ENCODE measurements around the gene KCNJ15. TPM values are rescaled to one million over a fixed set of nuclear protein-coding genes. Genes with fewer than 3 reads are reported as not detected.

Gene KCNJ15
- polyA plus RNA-seq, 1 donor from 2014 or later, result not detected

DNA sequence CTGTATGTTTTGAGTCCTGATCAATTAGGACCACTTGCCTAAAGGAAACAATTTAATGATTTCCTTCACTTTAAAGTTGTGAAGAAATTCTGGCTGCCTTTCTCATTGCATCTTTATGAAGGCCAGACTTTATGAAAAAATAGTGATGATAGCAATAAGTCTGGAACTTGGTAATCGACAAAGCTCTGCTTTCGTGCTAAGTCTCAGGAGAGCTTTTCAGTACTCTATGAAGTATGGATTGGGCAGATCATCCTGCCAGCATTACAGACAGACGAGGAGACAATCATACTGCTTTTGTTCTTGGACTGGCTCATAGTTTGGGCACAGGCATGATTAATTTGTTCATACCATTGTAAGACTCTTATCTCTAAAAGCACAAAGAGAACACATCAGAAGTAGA, 45.5 kb upstream of the KCNJ15 start:
- no peak overlapping the region for H3K9ac ChIP-seq (ENCODE audit: low read length)
- H3K9me2 ChIP-seq (ENCODE audit: insufficient read depth, low read length), result no peaks in the 10 kb centered on the region
- TF ChIP-seq POLR2AphosphoS5 (IDR thresholded peaks at IDR 0.05) (no peak), RAD21 (conservative IDR thresholded peaks at IDR 0.05) (no peak), EP300 (conservative IDR thresholded peaks at IDR 0.05; ENCODE audit: poor library complexity, severe bottlenecking) (no peak), MXI1 (conservative IDR thresholded peaks at IDR 0.05; ENCODE audit: poor library complexity, severe bottlenecking) (no peak), TAF1 (IDR thresholded peaks at IDR 0.05; ENCODE audit: low read depth) (no peak), SMC3 (conservative IDR thresholded peaks at IDR 0.05; ENCODE audit: poor library complexity) (no peak), EZH2 (IDR thresholded peaks at IDR 0.05; ENCODE audit: borderline replicate concordance, insufficient read depth, low read length, poor library complexity, severe bottlenecking) (no peak)
- TF ChIP-seq, protein P1, sequence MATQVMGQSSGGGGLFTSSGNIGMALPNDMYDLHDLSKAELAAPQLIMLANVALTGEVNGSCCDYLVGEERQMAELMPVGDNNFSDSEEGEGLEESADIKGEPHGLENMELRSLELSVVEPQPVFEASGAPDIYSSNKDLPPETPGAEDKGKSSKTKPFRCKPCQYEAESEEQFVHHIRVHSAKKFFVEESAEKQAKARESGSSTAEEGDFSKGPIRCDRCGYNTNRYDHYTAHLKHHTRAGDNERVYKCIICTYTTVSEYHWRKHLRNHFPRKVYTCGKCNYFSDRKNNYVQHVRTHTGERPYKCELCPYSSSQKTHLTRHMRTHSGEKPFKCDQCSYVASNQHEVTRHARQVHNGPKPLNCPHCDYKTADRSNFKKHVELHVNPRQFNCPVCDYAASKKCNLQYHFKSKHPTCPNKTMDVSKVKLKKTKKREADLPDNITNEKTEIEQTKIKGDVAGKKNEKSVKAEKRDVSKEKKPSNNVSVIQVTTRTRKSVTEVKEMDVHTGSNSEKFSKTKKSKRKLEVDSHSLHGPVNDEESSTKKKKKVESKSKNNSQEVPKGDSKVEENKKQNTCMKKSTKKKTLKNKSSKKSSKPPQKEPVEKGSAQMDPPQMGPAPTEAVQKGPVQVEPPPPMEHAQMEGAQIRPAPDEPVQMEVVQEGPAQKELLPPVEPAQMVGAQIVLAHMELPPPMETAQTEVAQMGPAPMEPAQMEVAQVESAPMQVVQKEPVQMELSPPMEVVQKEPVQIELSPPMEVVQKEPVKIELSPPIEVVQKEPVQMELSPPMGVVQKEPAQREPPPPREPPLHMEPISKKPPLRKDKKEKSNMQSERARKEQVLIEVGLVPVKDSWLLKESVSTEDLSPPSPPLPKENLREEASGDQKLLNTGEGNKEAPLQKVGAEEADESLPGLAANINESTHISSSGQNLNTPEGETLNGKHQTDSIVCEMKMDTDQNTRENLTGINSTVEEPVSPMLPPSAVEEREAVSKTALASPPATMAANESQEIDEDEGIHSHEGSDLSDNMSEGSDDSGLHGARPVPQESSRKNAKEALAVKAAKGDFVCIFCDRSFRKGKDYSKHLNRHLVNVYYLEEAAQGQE (IDR thresholded peaks at IDR 0.05; ENCODE audit: borderline replicate concordance), result no peak
- TF ChIP-seq, protein P2, sequence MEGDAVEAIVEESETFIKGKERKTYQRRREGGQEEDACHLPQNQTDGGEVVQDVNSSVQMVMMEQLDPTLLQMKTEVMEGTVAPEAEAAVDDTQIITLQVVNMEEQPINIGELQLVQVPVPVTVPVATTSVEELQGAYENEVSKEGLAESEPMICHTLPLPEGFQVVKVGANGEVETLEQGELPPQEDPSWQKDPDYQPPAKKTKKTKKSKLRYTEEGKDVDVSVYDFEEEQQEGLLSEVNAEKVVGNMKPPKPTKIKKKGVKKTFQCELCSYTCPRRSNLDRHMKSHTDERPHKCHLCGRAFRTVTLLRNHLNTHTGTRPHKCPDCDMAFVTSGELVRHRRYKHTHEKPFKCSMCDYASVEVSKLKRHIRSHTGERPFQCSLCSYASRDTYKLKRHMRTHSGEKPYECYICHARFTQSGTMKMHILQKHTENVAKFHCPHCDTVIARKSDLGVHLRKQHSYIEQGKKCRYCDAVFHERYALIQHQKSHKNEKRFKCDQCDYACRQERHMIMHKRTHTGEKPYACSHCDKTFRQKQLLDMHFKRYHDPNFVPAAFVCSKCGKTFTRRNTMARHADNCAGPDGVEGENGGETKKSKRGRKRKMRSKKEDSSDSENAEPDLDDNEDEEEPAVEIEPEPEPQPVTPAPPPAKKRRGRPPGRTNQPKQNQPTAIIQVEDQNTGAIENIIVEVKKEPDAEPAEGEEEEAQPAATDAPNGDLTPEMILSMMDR (IDR thresholded peaks at IDR 0.05; ENCODE audit: poor library complexity, severe bottlenecking), result no peak
- no peak overlapping the region for H2AFZ ChIP-seq (ENCODE audit: low read depth, low read length)
- H3K4me2 ChIP-seq (ENCODE audit: low read length), result no peak overlapping the region
- H4K20me1 ChIP-seq (ENCODE audit: insufficient read depth), result no peaks in the 10 kb centered on the region
- no peaks in the 10 kb centered on the region for H3F3A ChIP-seq (ENCODE audit: insufficient read depth, low read length, poor library complexity, severe bottlenecking)
- H3K9me3 ChIP-seq (ENCODE audit: low read length), result no peaks in the 10 kb centered on the region
- no peaks in the 10 kb centered on the region for H3K27me3 ChIP-seq (ENCODE audit: insufficient read depth, low read depth, low read length)
- no peaks in the 10 kb centered on the region for H3K79me2 ChIP-seq (replicated peaks; ENCODE audit: insufficient read depth, low read length)
- no peak overlapping the region for H3K27ac ChIP-seq (ENCODE audit: low read length)
- no peak overlapping the region for H3K4me3 ChIP-seq (ENCODE audit: low read length)
- H3K36me3 ChIP-seq (ENCODE audit: insufficient read depth, low read length), result no peaks in the 10 kb centered on the region

DNA sequence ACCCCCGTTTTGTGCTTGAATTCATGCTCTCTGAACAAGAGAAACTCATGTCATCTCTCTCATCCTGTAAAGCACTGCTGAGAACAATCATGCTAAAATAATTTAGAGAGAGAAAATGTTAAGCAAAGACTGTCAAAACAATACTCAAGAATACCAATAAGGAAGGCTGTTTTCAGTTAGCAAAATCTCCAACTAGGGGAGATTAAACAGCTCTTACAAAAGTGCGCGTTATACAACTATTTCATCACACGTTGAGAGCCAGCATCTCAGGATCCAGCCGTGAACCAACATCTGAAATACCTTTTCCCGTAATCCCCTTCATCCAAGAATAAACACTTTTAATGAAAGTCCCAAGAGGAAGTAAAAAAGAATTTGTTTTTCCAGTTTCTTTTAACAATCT, 44.1 kb upstream of the KCNJ15 start:
- Histone ChIP-seq H3K36me3 (ENCODE audit: insufficient read depth, low read length) (no peaks in the 10 kb centered on the region), H3K9ac (ENCODE audit: low read length) (no peak overlapping the region), H3K9me2 (ENCODE audit: insufficient read depth, low read length) (no peaks in the 10 kb centered on the region), H3K4me2 (ENCODE audit: low read length) (no peak overlapping the region), H3K27ac (ENCODE audit: low read length) (no peak overlapping the region), H3F3A (ENCODE audit: insufficient read depth, low read length, poor library complexity, severe bottlenecking) (no peaks in the 10 kb centered on the region), H3K9me3 (ENCODE audit: low read length) (no peaks in the 10 kb centered on the region), H3K27me3 (ENCODE audit: insufficient read depth, low read depth, low read length) (no peaks in the 10 kb centered on the region), H3K79me2 (replicated peaks; ENCODE audit: insufficient read depth, low read length) (no peaks in the 10 kb centered on the region), H3K4me3 (ENCODE audit: low read length) (no peak overlapping the region), H2AFZ (ENCODE audit: low read depth, low read length) (no peak overlapping the region), H4K20me1 (ENCODE audit: insufficient read depth) (no peaks in the 10 kb centered on the region)
- TF ChIP-seq EZH2 (IDR thresholded peaks at IDR 0.05; ENCODE audit: borderline replicate concordance, insufficient read depth, low read length, poor library complexity, severe bottlenecking) (no peak), RAD21 (conservative IDR thresholded peaks at IDR 0.05) (no peak), POLR2AphosphoS5 (IDR thresholded peaks at IDR 0.05) (no peak), MXI1 (conservative IDR thresholded peaks at IDR 0.05; ENCODE audit: poor library complexity, severe bottlenecking) (no peak), SMC3 (conservative IDR thresholded peaks at IDR 0.05; ENCODE audit: poor library complexity) (no peak), TAF1 (IDR thresholded peaks at IDR 0.05; ENCODE audit: low read depth) (no peak), EP300 (conservative IDR thresholded peaks at IDR 0.05; ENCODE audit: poor library complexity, severe bottlenecking) (no peak)
- TF ChIP-seq, protein P1 (IDR thresholded peaks at IDR 0.05; ENCODE audit: borderline replicate concordance), result no peak
- TF ChIP-seq, protein P2 (IDR thresholded peaks at IDR 0.05; ENCODE audit: poor library complexity, severe bottlenecking), result no peak
